Activated T-cell treated with anti-CD3 and anti-CD28 coated beads for 4 hours (primary cell): Measurements from ENCODE around the gene ARHGAP44.

Source experiments
- DNase-seq: peaks from one replicate; pipeline ENCODE4 v3.0.0-alpha.2; 2020

The ARHGAP44 gene

DNA sequence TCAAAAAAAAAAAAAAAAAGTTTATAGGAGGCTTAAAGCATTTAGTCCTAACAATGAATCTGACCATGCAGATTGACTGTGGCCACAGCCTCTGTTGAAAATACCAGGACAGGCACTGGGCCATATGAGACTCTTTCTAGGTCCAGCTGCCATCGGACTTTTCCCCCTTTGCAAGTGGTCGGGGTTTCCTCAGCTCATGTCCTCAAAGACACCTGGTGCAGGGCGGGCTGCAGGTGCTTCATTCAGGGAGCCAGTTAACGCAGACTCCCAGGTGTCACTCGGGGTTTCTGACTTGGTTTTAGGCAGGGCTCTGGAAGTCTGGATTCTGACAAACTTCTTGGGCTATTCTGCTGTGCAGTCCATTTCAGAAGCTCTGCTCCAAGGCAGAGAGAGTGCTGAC is 207.6 kb downstream of the ARHGAP44 start:
- no peak for DNase-seq

DNA sequence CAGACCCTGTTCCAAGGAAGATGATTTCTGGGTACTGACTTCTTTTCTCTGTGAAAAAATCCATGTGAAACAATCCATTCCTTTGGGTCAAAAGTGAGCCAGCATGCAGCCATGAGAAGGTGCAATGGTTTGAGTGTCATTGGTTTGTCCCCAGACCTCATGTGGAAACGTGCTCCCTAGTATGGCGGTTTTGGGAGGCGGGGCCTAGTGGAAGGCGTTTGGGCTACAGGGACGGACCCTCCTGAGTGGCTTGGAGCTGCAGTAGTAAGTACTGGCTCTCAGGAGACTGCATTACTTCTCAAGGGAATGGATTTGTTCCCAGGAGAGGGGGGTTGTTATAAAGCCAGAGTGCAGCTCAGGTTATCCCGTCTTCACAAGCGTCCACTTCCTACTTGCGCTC is 209.2 kb downstream of the ARHGAP44 start:
- no peak for DNase-seq

DNA sequence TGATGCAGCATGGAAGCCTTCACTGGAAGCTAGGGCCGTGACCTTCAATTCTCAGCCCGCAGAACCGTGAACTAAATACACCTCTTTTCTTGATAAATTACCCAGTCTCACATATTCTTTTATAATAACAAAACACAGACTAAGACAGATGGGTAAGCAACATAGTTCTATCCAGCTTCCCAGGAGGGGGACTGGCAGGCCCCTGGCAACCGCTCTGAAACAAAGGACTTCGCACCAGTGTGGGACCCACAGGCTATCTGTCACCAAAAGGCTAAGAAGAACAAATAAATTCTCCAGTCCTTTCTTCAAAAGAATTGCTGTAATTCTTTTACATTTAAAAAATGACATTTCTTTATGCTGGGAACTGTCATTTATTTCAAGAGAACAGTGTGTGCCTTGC is 209.6 kb downstream of the ARHGAP44 start:
- DNase-seq, result no peak

DNA sequence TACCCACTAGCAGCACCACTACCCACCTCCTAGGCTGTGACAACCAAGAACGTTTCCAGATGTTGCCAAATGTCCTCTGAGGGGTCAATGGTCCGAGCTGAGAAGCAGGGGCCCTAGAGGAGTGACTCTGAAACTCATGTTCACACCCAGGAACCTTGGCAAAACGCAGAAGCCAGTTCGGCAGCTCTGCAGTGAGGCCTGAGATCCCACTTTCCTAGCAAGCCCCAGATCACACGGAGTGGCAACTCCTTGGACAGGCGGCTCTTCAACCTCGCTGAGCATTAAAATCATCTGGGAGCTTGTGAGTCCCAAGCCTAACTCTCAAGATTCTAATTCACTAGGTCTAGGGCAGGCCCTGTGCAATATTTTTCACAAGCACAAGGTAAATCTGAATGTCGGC is 211.3 kb downstream of the ARHGAP44 start:
- DNase-seq, result no peak

DNA sequence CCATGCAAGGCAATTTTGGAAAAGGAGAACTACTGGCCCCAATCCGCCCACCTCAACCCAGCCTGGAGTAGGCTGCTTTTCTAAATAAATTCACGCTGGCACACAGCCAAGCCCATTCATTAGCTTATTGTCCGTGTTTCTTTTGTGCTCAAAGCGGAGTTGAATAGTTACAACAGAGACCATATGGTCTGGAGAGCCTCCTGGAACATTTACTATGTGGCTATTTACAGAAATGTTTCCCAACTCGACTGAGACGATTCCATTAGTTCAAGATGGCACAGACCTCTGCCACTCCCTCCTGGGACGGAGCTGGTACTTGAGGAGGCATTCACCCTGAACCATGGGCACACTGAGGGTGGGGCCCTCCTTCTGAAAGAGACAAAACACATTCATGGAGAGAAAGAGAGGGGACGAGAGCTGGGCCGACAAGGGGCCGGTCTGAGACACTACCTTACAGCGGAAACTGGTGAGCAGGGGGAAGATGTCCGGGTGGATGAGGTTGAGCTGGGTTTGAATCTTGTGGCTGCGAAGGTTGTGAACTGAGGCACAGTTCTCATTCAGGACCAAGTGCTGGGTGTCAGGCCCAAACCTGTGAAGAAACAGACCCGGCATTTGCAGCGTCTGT is 212.8 kb downstream of the ARHGAP44 start:
- no peak for DNase-seq

DNA sequence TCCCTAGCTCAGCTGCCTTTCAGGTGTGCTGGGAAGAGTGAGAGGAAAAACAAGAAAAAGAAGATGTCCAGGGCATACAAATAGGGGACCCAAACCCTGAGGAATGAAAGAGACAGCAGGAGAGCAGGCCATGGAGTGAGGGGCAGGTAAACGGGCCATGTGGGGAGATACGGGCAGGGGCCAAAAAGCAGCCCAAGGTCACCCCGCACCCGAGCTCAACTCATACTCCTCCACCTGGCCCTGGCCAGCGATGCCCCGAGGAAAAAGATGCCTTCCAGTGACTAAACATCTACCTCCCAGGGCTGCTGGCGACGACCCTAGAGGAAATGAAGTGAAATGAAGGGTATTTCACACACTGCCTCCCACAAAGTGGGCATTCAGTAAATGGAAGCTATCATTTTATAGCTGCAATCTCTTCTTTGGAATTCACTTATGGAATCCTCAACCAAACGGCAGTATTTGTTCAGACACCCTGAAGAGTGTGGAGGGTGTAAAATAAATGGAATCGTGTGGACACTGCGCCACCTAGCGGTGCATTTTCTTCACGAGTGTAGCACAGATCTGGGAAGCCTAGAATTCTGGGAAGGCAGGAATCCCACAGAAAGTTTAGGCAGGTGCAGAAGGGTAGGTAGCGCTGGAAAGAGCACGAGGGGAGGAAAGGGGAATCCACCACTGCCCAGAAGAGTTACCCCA is 213.6 kb downstream of the ARHGAP44 start:
- peak; percentile 25 for DNase-seq

DNA sequence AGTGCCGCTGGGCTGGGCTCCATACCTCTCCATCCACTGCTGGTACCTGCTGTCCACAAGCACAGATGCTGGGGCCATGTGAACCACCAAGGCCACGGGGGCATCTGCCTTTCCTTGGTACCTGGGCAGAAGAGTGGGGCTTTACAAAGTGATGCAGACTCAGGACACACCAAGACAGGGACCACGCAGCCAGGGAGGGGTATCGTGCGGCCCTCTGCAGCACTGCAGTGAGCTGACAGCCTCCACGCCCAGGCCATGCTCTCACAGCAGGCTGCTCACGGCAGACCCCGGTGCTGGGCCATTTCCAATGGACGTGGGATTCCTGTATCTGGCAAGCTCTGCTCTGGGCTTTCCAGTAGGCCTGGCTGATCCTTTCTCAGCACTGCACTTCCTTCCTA is 214.2 kb downstream of the ARHGAP44 start:
- DNase-seq, result no peak

DNA sequence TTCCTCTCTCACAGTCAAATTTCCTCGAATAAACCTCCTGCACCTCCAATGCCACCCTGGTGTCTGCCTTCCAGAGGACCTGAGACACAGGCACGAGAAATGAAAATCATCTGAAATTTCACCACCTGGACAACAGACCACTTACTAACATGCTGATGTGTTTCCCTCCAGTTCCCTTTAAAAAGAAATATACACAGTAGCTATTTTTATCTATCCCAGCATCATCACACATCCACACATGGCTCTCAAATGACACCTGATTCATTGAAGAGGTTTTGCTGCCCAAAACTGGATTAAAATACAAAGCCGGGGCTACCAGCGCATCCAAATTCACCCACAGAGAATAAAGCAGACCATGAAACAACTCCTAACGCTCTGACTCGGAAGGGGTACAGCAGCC is 214.6 kb downstream of the ARHGAP44 start:
- DNase-seq, result no peak

DNA sequence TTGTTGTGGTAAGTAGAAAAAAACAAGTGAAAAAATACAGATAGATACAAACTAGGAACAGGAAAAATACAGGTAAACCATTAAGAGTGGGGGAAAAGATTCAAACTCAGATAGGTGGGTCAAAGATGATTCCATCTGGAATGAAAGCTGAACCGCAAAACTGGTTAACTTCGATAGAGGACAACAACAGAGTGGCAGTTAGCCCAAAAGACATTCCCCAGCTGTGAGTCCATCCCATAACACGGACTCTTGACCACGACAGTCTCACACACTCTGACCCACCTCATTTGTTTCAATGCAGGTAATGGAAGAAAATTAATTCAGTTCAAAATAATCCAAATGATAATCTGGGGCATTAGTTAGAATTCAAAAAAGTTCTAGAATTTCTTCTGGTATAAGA is 215.0 kb downstream of the ARHGAP44 start:
- DNase-seq, result no peak

DNA sequence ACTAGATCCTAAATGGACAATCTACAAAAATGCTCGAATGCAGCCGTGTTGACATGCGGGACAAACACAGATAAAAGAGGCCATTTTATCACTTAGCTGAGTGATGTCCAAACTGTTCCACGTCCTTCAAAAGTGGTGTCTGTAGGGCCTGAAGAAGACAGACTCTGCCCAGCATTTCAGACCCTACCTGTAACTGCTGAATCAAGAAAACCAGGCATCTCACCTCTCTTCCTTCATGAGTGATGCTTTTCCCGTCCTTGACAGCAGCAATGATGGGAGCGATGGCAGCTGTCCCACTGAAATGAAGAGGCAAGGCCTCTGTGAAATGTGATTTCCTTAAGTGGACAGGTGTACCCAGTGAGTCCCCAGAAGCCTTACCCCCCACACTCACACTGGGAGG is 216.2 kb downstream of the ARHGAP44 start:
- DNase-seq, result no peak

DNA sequence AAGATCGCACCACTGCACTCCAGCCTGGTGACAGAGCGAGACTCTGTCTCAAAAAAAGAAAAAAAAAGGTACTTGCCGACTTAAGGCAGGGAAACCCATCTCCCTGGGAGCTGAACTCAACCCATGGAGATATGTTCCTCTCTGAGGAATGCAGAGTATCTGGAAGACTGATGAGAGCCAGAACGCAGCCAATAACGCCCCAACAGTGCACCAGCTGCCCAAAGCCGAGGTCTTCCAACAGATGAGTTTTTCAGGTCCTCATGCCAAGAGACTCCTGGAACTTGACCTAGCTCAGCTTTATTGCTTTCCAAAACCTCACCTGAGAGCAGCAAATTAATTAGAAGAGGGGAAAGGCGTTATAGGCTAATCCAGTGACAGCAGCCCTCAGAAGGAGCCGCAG is 219.2 kb downstream of the ARHGAP44 start:
- DNase-seq, result no peak

DNA sequence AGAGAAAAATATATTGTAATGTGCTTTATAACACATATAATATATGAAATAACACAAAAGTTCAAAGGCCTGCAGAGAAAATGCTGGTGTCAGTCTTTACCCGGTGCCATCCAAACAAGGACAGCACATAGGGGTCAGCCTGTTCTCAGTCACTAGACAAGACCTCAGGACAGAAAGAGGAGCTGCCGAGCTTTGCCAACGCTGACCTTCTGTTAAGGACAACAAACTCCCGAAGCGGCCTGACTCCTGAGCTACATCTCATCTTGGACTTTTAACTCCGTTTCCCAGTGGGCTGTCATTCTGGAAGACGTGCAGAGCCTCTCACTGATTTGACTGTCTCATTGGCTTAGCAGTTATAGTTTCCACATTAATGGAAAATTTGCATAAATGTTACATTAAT is 221.7 kb downstream of the ARHGAP44 start:
- DNase-seq, result no peak

DNA sequence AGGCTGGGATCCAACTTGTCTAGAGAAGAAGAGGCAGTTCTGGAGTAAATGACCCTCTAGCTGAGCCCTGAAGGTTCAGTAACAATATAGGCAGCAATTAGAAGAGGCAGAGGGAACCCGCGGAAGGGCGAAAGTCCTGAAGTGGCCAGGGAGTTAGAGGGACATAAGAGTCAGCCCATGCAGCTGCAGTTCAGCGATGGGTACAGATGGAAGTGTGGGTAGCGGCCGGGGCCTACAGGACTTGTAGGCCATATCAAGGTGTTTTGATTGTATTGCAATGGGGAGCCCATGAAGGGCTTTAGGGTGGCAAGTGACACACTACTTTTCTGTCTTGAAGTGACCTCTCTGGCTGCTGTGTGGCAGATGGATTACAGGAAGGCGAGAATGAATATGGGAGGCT is 225.5 kb downstream of the ARHGAP44 start:
- no peak for DNase-seq

DNA sequence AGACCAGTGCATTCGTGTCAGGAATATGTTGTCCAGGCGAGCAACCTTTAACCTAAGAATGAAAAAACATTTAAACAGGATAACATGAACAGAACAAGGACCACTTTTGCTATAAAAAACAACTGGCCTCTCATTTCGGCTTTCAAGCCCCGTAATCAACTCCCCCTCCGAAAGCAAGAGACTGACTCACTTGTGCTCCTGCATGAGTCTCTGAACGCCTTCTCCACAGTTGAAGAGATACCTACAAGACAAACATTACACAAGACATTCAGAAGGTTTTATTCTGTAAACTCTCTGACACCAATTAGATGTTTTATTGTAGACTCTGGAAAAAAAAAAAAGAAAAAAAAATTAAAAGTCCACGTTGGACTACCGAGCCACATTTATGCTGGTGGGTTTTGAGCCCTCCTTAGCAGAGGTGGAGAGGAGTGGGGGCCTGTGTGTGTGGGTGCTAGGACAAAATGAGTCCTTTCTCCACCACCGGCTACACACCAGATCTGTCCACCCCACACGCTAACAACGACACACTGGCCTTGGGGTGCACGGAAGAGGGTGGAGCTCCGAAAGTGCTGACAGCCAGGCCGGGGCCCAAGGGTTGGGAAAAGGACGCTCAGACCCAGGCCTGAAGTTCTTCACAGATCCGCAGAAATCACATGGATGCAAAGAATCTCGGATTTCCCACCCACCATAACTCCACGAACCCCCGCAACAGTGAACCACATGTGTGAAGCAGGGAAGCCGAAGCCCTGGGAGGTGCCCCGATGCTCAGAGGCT is 227.8 kb downstream of the ARHGAP44 start:
- no peak for DNase-seq

DNA sequence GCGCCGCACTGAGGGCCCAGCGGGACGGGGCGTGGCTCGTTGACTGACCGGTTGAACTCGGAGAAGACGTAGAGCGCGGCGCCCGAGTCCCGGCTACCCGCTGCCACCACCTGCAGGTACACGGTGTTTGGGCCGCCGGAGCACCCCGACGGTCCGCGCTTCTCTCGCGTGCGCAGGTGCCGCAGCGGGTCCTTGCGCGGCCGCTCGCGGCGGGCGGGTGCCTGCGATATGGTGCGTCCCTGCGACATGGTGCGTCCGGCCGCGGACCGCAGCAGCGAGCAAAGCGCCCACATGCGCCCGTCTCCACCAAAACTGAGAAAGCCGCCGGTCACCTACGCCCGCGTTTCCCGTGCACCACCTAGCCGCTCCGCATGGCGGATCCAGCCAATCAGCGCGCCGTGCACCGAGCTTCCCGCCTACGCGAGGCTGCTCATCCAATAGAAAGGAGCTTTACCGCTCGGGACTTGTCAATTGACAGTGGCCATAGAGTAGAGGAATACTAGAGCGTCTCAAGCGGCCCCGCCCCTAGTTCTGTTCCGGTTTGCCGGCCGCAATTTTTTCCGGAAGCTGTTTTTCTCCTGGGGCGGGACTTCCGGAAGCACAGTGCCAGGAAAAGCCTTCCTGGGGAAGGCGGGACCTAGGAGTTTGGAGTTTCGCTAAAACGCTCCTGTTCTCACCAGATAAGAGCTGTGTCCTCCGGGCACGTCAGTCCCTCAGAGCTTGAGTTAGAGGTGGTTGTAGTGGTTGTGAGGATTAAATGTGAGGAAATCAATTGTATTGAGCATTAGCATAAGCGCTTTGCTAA is 228.6 kb downstream of the ARHGAP44 start, which contains the start of gene ELAC2:
TSS of gene ELAC2 (minus strand) at position 373 of the 805 bp plus-strand sequence. CDS start at position 293, 80 bp downstream.
- DNase-seq, result peak; percentile 97

DNA sequence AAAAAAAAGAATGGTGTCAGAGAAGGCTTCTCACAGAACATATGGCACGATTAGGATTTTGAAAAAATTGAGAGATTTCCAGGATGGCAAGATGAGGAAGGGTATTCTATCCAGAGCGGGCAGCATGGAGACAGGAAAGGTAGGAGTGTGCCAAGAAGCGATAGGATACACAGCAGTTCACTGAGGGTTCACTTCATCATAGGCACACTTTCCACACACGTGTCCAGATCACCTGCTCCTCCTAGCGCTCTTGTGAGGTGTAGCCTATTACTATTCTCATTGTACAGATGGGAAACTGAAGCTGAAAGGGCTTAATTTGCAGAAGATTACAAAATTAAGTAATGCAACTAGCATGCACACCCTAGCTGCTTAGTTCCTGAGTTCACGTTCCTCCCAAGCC is 234.7 kb downstream of the ARHGAP44 start:
- DNase-seq, result no peak

DNA sequence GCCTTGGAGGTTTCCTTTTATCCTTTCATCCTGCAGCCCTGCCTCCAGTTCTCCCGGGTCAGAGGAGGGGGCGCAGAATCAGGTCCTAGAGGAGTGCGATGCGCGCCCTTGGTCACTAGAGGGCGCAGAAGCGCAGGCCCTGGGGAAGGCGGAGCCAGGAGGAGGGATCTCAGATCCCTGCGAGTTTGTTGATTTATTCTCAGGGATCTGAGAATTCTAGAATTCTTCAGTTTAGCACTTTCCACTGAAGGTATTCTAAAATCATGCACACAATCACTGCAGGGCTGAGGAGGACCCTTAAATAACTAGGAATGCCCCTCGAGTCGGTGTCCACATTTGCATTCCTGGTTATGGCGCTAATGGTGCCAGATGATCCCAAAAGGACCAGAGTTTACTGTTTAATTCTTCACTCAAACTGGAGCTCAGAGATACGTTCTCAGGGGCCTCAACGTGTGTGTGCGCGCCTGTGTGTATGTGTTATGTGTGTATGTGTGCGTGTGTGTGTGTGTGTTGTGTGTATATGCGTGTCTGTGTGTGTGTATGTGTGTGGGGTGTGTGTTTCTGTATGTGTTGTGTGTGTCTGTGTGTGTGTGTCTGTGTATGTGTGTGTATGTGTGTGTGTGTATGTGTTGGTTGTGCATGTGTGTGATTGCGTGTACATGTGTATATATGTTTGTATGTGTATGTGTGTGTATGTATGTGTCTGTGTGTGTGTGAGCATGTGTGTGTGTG is 235.4 kb downstream of the ARHGAP44 start:
- DNase-seq, result peak; percentile 54

DNA sequence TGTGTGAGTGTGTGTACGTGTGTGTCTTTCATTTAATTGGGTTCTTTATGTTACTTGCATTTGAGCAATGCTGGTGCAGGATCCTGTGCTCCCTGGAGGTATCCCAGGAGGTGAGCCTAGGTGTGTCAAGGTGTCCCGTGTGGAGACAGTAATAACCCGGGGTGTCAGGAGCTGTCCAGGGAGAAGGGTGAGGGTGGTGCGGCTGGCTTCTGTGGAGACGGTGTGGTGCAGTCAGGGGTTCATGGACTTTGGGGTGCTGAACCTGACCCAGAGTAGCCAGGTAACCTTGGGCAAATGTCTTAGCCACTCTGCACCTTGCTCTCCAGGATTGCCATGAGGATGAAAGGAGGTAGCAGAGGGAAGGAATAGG is 235.9 kb downstream of the ARHGAP44 start:
- DNase-seq, result no peak

DNA sequence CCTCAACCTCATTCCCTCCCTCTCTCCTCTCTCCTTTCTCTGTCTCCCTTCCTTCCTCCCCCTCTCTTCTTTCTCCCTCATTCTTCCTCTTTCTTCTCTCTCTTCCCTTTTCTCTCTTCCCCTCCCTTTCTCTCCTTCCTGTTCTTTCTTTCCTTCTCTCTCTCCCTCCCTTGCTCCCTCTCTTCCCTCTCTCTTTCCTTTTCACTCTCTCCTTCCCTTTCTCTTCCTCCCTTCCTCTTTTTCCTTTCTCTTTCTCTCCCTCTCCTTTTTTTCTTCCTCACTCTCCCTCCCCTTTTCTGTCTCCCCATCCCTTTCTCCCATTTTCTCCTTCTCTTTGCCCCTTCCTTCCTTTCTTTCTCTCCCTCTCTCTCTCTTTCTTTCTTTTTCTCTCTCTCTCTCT is 236.4 kb downstream of the ARHGAP44 start:
- DNase-seq, result no peak

DNA sequence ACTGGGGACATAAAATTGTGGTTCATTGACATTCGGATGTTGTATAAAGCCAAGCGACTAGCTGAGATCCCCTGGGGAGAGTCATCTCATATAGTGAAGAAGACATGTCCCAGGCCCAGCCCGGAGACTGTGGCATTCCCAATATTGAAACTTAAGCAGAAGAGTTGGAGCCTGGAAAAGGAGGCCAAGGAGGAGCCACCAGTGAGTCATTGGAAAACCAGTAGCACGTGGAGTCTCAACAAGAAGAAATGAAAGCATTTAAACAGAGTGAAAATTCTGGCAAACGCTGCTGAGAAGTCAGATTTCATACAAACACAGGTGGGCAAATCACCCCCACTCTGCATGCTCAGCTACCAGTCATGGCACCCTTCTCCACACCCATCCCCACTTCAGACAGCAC is 237.9 kb downstream of the ARHGAP44 start:
- DNase-seq, result no peak

DNA sequence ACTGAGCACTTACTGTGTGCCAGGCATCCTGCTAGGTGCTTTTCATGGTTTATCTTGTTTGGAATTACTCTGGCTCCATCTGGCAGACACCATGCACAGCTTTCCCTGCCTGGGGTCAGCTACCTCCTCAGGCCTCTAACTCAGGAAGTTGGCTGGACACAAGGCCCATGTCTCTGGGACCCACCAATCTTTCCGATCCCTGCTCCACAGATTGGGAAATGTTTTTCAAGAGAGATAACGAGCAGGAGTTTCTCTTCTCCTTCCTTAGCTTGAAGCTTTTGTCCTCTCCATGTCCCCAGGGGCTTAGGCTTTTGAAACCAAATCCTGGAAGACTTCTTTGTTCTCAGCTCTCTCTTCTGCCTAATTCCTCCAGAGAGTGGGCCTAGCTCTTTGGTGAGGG is 240.0 kb downstream of the ARHGAP44 start:
- no peak for DNase-seq

DNA sequence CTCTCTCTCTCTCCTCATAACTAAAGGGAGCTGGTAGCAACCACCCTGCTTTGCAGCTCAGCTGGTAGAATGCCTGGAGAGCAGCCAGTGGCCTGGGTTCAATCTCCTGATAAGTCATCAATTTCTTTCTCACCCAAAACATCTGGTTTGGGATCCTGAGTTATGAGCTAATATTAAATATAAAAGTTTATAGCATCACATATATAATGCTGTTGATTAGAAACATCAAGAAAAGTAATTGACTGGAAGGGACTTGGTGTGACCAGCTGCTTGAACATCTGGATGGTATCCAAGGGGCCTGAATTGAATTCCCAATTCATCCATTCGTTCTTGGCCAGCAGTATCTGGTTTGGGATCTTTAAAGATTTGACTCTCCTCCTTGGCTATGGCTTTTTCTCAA is 240.8 kb downstream of the ARHGAP44 start:
- DNase-seq, result no peak
